Hepatic stellate cell (primary cell): ENCODE measurements around the gene CDH23.
"Not testable (repeated sequence)": the region's sequence is repeated elsewhere in the genome, so short reads cannot be mapped to it uniquely, and the experiment has no call there.

Source experiments
- DNase-seq: peaks from one replicate; pipeline ENCODE4 v3.0.0; 2011; ENCODE audit warnings: low spot score

CDH23 gene

GRCh38 chr10:71842422-71842821 is 445.7 kb downstream of the CDH23 start:
- no peak for DNase-seq

- no peak for DNase-seq
Measured at GRCh38 chr10:71842856-71843686, 446.4 kb downstream of the CDH23 start.

- no peak for DNase-seq
Measured at GRCh38 chr10:71844084-71844483, 447.4 kb downstream of the CDH23 start.

- DNase-seq = no peak
Measured at GRCh38 chr10:71844695-71845094, 448.0 kb downstream of the CDH23 start.

GRCh38 chr10:71845410-71846405 is 449.0 kb downstream of the CDH23 start:
- no peak for DNase-seq

GRCh38 chr10:71846816-71847215 is 450.1 kb downstream of the CDH23 start:
- DNase-seq = no peak

- no peak for DNase-seq
Measured at GRCh38 chr10:71847418-71847817, 450.7 kb downstream of the CDH23 start.

GRCh38 chr10:71848325-71849275 is 451.9 kb downstream of the CDH23 start:
- DNase-seq = no peak

GRCh38 chr10:71849461-71849908 is 452.8 kb downstream of the CDH23 start:
- no peak for DNase-seq

GRCh38 chr10:71850021-71850742 is 453.5 kb downstream of the CDH23 start:
- no peak for DNase-seq

GRCh38 chr10:71850743-71851464 is 454.2 kb downstream of the CDH23 start, which contains the start of gene PSAP:
TSS of gene PSAP (minus strand) at chr10:71851251. CDS start at chr10:71851221, 30 bp downstream.
- peak; percentile 99 for DNase-seq

- DNase-seq = not testable (repeated sequence)
Measured at GRCh38 chr10:71851465-71852095, 454.9 kb downstream of the CDH23 start.

- DNase-seq = no peak
Measured at GRCh38 chr10:71852355-71852937, 455.7 kb downstream of the CDH23 start.

- no peak for DNase-seq
Measured at GRCh38 chr10:71854031-71854430, 457.3 kb downstream of the CDH23 start.

- no peak for DNase-seq
Measured at GRCh38 chr10:71856619-71857018, 459.9 kb downstream of the CDH23 start.

- no peak for DNase-seq
Measured at GRCh38 chr10:71857934-71858890, 461.5 kb downstream of the CDH23 start.

- DNase-seq = peak; percentile 95
Measured at GRCh38 chr10:71860243-71861029, 463.7 kb downstream of the CDH23 start.
